GM19395 (cell line): ENCODE data around the gene SLC6A1.

Experiments
- ATAC-seq: cut with Tn5 transposase; IDR thresholded peaks from one replicate; pipeline ENCODE4 v1.9.1; 2021; ENCODE audit warnings: mild to moderate bottlenecking, moderate library complexity; ENCODE audit not compliant: unreplicated experiment

Gene SLC6A1

DNA sequence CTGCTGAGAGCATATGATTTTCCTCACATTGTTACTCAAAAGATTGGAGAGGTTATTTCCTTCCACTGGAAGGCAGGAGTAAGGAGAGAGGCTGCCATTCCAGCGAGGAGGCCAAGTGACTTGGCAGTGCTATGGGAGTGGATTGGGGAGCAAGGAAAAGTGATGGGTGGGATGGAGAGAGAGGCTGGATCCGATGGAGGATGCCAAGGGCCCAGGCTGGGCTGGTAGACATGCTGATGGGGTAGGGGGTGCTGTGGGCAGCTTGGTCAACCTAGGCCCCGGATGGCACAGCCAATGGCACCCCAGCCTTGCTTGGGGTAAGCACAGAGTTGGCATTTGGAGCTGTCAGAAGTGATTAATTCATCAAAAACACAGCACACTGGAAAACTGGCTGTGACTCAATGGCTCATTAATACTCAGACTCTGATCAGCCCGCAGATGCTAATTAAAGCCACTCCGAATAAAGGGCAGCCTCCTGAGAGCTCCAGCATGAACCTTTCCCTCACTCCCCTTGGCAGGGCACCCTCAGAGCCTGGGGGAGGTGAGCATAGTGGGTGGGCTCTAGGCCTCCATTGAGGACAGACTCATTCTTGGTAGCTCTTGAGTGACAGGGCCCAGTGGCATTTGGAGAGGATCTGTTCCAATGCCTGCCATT lies 22.1 kb upstream of the SLC6A1 start:
- ATAC-seq, result no peak

GRCh38 chr3:10972072-10972782 lies 20.3 kb upstream of the SLC6A1 start:
- ATAC-seq, result no peak

DNA sequence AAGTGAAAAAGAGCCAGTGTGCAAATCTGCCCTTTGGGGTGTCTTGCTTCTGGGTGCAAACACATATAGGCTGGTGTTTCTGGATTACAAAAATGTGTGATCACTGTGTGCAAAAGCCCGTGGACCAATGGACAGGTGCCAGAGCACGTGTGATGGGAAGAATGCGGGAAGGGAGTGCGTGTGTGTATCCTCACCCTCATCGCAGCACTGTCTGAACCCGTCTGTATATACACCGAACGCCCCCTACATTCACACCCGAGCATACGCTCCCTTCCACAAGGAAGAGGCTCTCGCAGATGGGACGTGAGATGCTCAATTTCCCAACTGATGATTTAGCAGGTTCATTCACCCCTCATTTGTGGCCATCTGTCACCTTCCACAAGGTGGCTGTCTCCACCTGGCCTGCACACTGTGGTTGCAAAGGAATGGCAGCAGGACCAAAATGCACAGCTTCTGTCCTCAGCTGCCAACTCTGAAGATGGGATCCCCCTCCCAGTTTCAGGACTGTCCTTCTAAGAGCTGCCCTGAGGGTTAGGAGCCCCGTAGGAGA lies 19.4 kb upstream of the SLC6A1 start:
- no peak for ATAC-seq

- no peak for ATAC-seq
Measured at GRCh38 chr3:10974131-10974530, 18.4 kb upstream of the SLC6A1 start.

DNA sequence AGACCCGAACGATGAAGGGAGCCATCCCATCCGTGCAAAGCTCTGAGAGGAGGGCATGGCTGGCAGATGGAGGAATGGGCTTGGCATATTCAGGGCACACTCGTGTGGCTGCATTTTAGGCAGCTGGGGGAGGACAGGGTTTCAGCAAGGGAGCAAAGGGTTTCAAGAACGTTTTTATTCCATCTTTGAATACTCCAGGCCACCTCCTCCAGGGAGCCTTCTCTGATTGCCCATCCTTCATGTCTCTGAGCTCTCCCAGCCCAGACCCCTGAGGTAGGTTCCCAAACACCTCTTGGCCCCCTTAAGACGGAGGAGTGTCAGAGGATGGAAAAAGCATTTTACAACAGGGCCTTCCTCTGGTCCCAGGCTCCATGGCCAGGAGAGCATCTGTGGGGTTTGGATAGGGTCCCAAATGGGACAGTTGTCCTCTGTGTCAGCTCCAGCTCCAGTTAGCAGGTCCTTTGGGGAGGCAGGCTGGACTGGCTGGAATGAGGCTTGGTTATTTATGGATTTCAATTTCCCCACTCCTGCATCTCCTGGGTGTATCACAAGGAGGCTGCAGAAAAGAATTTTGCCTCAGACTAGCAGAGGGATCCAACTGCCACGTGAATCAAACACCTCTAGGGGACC lies 17.7 kb upstream of the SLC6A1 start:
- no peak for ATAC-seq

GRCh38 chr3:10975695-10976234 lies 16.8 kb upstream of the SLC6A1 start:
- no peak for ATAC-seq

- ATAC-seq, result no peak
Measured at GRCh38 chr3:10976770-10977169, 15.8 kb upstream of the SLC6A1 start.

- no peak for ATAC-seq
Measured at GRCh38 chr3:10977892-10978510, 14.5 kb upstream of the SLC6A1 start.

DNA sequence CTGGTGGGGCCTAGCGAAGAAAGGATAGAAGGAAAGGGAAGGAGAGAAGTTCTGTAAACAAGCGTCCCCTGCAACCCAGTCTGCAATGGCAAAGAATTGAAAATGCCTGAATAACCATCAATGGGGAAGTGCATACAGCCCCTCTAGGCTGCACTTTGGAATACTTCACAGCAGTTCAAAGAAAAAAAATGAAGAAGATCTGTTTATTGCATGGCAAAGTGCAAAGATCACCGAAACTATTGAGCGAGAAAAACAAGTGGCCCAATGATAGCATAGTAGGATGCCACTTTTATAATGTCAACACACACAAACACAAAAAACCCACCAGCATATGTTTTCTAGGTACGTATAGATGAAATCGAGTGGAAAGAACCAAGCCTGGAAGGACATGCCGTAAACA lies 13.6 kb upstream of the SLC6A1 start:
- ATAC-seq, result no peak

DNA sequence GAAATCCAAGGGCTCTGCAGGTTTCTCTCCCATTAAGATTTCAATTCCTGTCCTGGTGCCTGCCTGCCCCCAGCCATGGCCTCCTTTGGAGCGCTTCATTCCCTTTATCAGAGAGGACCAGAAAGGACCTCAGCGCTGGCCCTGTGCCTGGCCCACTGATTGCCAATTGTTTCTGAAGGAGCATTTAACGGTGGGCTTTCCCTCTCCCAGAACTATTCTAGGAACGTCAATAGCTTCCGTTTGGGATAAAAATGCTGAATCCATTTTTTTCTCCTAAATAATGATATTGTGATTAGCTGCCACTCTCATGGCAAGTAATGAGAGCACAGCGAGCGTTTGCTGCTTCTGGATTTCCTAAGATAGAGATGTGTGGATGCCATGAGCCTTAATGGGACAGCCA lies 12.2 kb upstream of the SLC6A1 start:
- no peak for ATAC-seq

- ATAC-seq, result no peak
Measured at GRCh38 chr3:10981031-10981430, 11.5 kb upstream of the SLC6A1 start.

- no peak for ATAC-seq
Measured at GRCh38 chr3:10981961-10982360, 10.6 kb upstream of the SLC6A1 start.

- ATAC-seq, result no peak
Measured at GRCh38 chr3:10982782-10983181, 9.8 kb upstream of the SLC6A1 start.

DNA sequence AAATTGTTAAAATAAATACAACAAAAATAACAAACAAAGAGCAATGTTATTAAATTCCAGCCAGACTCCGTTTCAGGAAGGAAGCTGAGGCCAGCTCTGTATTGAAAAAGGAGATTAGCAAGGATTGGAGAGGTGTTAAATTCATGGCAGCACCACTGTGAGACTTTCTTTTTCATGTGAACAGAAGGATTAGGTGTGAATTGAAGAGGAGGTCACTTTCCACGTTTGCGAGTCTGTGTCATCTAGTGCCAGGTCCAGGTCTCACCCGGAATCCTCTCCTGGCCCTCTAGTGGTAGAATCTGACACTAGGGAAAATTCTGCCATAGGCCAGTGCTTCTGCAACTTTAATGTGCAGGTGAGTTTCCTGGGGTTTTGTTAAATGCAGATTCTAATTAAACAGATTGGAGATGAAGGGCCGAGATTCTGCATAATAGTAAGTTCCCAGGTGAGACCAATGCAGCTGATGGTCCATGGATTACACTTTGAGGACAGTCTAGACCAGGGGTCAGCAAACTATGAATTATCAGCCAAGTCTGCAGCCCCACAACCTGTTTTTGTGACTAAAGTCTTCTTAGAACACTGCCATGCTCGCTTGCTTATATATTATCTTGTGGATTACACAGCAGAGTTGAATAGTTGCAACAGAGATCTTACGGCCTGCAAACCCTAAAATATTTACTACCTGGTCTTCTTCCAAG lies 9.2 kb upstream of the SLC6A1 start:
- ATAC-seq, result no peak

DNA sequence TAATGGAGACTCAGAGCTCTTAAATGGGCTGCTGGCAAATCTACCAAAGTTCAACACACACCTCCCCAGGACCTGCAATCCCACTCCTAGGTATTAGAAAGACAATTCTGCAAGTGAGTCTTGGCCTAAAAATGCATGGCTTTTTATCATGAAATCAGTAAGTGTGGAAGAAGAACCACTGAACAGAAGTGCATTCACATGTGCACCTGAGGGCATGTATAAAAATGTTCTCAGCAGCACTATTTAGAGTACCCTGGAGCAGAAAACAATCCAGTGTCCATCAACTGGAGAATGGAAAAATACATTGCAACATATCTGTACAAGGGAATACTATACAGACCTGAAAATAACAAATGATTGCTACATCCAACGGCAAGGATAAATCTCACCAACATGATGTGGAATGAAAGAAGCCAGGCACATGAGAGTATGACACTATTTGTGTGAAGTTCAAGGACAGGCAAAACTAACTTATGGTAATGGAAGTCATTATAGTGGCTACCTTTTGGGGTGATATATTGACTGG lies 8.1 kb upstream of the SLC6A1 start:
- no peak for ATAC-seq

DNA sequence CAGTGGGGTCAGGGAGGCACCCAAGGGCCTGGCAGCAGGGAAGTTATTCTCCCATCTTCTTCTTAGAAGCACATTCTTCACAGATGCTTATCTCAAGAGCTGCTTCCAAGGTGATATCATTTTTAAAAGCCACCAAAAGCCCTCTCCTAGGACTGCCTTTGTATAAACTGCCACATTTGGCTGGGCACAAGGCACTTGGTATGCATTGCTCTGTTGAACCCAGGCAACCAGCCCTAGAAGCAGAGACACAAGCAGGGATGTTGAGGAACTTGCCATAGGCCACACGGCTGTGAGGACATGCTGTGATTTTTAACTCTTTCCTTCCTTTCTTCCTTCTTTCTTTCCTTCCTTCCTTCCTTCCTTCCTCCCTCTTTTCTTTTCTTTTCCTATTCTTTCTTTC lies 7.4 kb upstream of the SLC6A1 start:
- ATAC-seq, result no peak

GRCh38 chr3:10986592-10986991 lies 6.0 kb upstream of the SLC6A1 start:
- ATAC-seq, result no peak

GRCh38 chr3:10988001-10988665 lies 4.4 kb upstream of the SLC6A1 start:
- ATAC-seq, result no peak

GRCh38 chr3:10988991-10989484 lies 3.5 kb upstream of the SLC6A1 start:
- ATAC-seq, result no peak
